ENCODE results near the gene MTMR11.

MTMR11 gene

DNA sequence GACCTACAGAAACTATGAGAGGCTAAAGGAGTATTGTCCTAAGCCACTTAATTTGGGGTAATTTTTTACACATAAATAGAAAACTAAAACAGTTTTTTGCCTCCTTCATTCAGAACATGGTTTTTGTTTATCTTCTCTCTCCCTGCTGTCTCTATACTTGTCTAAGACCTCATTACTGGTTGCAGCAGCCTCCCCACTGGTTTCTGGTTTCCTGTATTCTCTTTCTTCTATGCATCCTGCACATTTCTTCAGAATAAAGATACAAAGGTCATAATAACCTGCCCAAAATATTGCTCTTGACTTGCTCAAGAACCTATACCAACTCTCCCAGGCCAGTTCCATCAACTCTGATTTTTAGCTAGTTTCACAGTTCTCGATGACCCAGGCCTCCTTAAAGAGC, 57.1 kb downstream of the MTMR11 start:
- Histone ChIP-seq H3K4me1 (ENCODE audit: insufficient read depth, low read length, poor library complexity, severe bottlenecking) (peaks cover 25% of the 10 kb centered on the region), H3F3A (ENCODE audit: low read depth) (no peaks in the 10 kb centered on the region), H3K36me3 (ENCODE audit: insufficient read depth, low read length) (no peaks in the 10 kb centered on the region), H3K4me2 (ENCODE audit: low read depth, low read length, poor library complexity, severe bottlenecking) (peak overlapping the region; percentile 28), H3K9ac (ENCODE audit: low read depth, low read length, poor library complexity, severe bottlenecking) (peak overlapping the region; percentile 69), H3K9me2 (replicated peaks; ENCODE audit: low read depth, low read length) (no peaks in the 10 kb centered on the region), H3K27me3 (ENCODE audit: insufficient read depth, low read length, poor library complexity, severe bottlenecking) (no peaks in the 10 kb centered on the region), H3K4me3 (ENCODE audit: low read length, poor library complexity, severe bottlenecking) (peak overlapping the region; percentile 29), H3K79me2 (ENCODE audit: insufficient read depth, low read length) (peaks cover 15% of the 10 kb centered on the region), H3K9me3 (ENCODE audit: insufficient read depth, low read depth, low read length) (no peaks in the 10 kb centered on the region), H2AFZ (ENCODE audit: low read length) (no peak overlapping the region), H4K20me1 (ENCODE audit: insufficient read depth, low read length, poor library complexity, severe bottlenecking) (no peaks in the 10 kb centered on the region)
- TF ChIP-seq, protein P1, sequence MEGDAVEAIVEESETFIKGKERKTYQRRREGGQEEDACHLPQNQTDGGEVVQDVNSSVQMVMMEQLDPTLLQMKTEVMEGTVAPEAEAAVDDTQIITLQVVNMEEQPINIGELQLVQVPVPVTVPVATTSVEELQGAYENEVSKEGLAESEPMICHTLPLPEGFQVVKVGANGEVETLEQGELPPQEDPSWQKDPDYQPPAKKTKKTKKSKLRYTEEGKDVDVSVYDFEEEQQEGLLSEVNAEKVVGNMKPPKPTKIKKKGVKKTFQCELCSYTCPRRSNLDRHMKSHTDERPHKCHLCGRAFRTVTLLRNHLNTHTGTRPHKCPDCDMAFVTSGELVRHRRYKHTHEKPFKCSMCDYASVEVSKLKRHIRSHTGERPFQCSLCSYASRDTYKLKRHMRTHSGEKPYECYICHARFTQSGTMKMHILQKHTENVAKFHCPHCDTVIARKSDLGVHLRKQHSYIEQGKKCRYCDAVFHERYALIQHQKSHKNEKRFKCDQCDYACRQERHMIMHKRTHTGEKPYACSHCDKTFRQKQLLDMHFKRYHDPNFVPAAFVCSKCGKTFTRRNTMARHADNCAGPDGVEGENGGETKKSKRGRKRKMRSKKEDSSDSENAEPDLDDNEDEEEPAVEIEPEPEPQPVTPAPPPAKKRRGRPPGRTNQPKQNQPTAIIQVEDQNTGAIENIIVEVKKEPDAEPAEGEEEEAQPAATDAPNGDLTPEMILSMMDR (conservative IDR thresholded peaks at IDR 0.05; ENCODE audit: low read length) = no peak
- TF ChIP-seq EZH2phosphoT487 (IDR thresholded peaks at IDR 0.05; ENCODE audit: borderline replicate concordance) = no peak
